ENCODE measurements around the gene DLGAP4.

DNA sequence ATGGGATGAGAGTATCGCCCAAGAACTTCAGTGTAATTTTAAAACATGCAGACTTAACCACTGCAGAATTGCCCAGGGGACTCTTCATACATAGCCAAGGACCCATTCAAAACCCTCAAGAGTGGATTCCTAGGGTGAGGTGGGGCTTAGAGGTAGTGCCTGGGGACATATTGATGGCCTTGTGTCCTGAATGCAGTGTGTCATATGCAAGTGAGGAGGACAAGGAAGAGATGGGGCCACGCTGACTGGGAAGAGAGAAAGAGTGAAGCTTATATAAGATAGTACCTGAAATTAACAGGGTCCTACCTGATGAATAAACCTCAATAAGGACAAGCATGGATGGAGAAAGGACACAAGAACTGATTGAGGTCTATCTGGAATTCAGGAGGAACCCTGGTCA, 249.1 kb downstream of the DLGAP4 start:
- no peak for TF ChIP-seq POLR2A (IDR thresholded peaks at IDR 0.05; ENCODE audit: low read depth, low read length)
- TF ChIP-seq POLR2AphosphoS5 (IDR thresholded peaks at IDR 0.05; ENCODE audit: low read depth, low read length) = no peak
